Middle frontal gyrus (tissue), 1 donor: ENCODE data around the gene DCP1B.

ENCODE experiments used
- DNase-seq: peaks from one replicate; pipeline ENCODE4 v3.0.0-alpha.2; 2015; ENCODE audit warnings: low spot score; ENCODE audit errors: extremely low spot score

Gene DCP1B

DNA sequence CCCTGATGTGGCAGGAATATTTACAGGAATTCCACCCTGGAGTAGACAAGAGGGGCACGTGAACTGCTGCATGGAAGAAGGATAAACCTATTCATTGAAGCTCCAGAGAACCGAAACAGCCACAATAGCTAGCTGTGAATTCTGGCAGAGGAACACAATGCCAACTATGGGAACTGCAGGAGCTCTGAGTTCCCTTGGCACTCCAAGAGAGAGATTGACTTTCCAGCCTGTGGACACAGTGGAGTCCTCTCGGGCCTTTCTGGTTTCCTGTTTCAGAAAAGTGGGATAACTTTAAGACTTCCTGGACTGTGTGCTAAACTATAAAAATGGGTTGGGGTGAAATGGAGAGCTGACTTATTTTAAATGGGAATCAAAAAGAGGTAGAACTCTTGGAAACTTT lies 97.7 kb downstream of the DCP1B start:
- no peak for DNase-seq

DNA sequence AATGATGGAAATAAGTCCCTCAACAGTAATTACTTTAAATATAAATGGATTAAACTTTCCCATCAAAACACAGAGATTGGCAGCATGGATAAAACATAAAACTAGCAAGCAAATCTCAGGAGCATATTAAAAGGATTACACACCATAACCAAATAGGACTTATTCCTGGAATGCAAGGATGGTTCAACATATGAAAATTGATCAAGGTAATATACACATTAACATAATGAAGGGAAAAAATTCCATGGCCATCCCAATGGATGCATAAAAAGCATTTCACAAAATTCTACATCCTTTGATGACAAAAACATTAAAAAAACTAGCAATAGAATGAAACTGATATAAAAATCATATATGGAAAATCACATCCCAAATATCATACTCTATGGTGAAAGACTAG lies 99.4 kb downstream of the DCP1B start:
- DNase-seq, result no peak

DNA sequence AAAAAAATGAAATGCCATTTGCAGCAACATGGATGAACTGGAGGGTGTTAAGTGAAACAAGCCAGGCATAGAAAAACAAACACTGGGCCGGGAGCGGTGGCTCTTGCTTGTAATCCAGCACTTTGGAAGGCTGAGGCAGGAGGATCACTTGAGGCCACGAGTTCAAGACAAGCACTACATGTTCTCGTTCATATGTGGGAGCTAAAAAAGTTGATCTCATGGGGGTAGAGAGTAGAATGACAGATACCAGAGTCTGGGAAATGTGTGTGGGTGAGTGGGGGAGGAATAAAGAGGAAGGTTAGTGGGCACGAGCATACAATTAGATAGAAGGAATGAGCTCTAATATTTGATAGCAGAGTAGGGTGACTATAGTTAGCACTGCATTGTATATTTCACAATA lies 107.3 kb downstream of the DCP1B start:
- no peak for DNase-seq
